Stimulated activated CD4-positive, alpha-beta T cell treated with anti-CD3 and anti-CD28 coated beads, Interleukin-12 subunit alpha, Interleukin-12 subunit beta, amount 100 ng/mL, for 4 hours (primary cell): ENCODE data around the gene ACAD8.
A peak's percentile ranks its signal among the peaks of the same experiment; 100 is the strongest.
"Not testable (repeated sequence)": the region's sequence is repeated elsewhere in the genome, so short reads cannot be mapped to it uniquely, and the experiment has no call there.

Source experiments
- DNase-seq: peaks from one replicate; pipeline ENCODE4 v3.0.0-alpha.2; 2020

The ACAD8 gene

DNA sequence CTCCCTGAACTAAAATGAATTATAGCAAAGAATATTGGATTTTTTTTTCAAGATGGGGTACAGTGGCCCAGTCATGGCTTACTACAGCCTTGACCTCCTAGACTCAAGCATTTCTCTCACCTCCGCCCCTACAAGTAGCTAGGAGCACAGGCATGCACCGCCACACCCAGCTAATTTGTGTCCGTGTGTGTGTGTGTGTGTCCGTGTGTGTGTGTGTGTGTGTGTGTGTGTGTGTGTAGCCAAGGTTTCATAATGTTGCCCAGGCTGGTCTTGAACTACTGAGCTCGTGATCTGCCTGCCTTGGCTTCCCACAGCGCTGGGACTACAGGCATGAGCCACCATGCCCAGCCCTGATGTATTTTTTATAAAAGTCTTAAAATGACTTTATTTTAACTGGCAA lies 12.8 kb upstream of the ACAD8 start:
- DNase-seq = no peak

DNA sequence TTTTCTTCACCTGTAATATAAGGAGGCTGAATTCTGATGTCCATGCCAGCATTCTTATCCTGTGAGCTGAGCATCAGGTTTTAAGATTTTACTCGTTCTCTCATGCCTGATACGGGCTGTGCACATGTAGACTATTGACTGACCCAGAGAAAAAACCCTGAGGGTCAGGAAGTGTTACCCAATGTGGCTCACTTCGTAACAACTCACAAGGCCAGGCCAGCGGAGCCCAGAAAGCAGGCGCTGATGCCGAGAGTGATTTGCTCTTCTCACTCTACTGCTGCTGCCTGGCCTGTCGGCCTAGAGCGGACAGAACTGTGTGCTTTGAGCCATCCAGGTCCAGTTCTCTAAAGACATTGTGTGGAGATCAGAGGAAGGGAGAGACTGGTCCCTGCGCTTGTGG lies 11.0 kb upstream of the ACAD8 start:
- no peak for DNase-seq

DNA sequence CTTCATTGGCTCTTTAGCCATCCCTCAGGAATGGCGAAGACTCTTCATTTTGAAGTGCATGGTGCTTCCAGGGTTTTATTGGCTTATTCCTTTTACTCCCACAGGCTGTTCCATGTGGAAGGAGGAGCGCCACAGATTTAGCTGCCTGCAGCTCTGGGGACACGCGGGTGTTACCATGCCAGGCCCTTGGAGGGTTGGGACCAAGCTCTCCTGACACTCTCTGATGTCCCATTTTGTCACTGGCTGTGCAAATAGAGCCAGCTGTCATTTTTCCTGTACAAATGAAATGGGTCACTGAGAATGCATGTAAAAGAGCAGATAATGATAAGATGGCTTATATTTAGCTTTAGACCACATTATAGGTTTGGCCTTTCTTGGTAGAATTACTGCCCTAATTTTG lies 9.5 kb upstream of the ACAD8 start:
- DNase-seq = no peak

DNA sequence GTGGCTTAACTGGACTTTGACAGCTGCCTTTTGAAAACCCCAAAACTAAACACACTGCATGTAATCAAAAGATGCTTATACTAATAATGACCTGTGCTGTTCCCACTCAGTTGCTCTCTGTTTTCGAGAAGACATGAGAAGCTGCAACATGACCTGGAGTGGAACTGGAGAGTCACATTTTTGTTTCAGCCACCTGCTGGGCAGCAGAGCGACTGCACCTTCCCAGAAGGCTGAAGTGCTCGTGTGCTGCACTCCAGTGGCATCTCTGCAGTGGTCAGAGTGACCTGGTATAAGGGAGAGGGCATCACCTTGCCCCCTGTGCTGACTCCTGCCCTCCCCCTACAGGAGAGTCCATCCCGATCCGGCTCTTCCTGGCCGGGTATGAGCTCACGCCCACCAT lies 8.8 kb upstream of the ACAD8 start:
- no peak for DNase-seq

DNA sequence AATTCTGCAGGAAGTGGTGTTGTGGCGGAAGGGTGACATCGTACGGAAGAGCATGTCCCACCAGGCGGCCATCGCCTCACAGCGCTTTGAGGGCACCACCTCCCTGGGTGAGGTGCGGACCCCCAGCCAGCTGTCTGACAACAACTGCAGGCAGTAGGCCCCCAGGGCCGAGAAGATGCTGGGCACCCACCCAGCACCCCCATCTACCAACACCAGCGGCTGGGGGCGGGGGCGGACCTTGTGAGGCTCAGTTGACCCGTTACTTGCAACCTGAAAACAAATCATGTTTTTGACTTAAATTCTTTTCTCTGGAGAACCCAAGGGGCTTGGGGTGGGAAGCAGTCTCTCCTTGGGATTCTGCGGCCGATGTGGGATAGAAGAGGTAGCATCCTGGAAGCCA lies 7.9 kb upstream of the ACAD8 start:
- DNase-seq = no peak

DNA sequence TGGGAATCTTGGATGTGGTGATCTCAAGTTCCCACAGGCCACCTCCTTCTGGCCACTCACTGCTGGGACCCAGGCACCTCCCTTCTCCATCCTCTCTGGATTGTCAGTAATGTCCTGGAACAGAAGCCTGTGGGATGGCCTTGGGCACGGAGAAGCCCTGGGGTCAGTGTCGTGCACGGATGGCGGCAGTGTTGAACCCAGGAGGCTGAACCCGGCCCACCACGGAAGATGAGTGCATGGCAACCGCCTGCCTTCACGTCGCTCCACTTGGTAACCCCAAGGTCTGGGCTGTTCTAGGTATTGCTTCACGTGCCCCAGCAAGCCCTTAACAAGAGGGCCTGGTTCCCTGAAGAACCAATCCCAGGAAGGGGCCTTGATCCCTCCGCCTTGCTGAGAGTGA lies 7.3 kb upstream of the ACAD8 start:
- DNase-seq = no peak

DNA sequence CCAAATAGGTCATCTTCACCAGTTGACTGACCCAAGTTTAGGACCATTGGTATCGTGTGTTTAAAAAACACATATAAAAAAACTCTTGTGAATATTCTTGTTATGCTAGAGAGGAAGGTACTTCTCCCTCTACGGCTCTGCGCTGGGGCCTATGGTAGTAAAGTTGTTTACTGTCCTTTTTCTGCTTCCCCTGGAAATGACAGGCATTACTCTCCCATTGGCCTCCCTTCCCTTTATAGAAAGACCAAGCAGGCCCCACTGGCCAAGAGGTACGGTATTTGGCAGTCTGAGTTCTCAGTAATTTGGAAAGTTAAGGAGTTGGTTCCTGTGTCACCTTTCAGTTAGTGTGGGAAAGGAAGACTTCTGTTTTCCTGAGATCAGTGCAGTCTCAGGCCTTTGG lies 6.7 kb upstream of the ACAD8 start:
- no peak for DNase-seq

DNA sequence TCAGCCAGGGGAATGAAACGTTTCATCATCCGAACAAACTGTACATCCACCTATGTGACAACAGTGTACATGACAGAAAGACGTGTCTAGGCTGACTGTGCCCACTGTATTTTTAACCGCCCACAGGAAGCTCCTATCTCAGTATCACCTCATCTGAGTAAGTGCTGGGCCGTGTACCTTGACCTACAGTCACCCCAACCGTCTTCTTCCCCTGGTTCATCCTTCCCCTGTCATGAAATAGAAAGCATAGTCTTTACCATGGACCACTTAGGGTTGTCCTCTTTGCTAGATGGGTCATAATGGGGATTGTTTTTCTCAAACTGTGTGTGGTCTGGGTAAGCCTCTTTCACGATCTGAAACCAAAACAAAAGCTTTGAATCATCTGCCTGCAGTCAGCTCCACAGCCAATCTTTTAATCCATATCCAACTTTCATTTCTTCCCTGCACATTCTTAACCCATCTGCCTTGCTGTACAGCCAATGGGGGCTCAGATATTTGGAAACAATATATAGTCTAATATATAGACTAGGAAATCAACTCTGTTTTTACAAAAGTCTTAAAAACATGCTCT lies 4.4 kb upstream of the ACAD8 start:
- no peak for DNase-seq

DNA sequence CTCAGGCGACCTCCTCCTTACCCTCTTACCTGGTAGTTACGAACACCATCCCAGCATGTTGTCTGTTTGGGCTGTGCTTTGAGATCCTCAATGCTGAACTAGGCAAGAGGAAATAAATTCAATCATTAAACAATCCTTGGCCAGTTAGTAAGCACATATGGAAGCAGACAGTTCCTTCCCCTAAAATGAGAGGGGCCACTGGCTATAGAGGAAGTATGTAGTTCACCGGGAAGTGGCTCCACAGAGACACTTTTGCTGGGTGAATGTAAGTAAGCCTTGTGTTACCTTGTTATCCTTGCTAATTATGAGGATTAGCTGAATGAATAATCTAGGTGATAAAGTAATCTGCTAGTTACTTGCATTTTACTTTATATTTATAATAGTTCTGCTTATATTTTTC lies 3.1 kb upstream of the ACAD8 start:
- DNase-seq = no peak

DNA sequence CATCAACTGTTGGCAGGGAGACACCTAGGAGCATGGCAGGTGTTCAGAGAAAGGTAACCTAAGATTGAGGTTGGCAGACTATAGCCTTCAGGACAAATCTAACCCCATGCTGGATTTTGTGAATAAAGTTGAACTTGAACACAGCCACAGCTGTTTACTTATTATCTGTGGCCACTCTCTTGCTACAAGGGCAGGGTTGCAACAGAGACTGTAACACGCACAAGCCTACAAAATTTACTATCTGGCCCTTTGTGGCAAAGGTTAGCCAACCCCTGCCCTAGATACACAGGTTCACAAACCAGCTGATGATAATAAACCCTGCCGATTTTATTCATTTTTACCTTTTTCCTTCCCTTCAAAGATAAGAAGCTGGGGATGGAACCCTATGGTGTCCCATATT lies 2.7 kb upstream of the ACAD8 start:
- DNase-seq = no peak

DNA sequence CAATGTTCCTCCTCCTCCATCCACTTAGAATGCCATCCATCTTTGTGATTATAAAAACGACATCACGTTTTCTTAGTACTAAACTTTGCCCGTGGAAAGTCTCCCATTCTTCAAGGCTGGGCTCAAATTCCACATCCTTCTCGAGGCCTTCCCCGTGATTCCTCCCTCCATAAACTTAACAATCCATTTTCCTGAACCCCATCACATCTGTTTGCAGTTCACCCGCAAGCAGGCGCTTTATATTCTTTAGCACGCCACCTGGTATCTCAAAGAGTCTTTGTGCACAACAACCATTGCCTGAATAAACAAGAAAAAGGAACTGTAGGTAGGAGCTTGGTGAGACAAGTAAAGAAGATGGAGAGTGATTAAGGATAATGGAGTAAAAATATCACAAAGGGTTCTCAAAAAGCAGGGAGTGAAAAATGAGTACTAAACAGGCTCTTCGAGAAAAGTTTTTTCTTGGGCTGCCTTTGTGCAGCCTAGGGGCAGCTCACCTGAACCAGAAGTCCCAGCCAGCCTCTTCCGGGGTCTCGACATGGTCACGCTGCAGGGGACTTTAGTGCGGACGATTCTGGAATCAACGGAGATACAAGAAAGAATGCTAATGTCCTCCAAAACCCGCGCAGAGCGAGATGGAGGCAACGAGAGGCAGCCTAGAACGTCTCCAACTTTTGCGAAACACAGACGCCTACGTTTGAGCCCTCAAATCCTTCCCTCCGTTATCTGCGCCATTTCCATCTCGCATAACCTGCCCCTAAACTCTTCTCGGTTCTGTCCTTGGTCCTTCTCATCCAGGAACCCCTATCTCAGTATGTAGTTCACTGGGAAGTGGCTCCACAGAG lies 801 bp upstream of the ACAD8 start:
- no peak for DNase-seq

DNA sequence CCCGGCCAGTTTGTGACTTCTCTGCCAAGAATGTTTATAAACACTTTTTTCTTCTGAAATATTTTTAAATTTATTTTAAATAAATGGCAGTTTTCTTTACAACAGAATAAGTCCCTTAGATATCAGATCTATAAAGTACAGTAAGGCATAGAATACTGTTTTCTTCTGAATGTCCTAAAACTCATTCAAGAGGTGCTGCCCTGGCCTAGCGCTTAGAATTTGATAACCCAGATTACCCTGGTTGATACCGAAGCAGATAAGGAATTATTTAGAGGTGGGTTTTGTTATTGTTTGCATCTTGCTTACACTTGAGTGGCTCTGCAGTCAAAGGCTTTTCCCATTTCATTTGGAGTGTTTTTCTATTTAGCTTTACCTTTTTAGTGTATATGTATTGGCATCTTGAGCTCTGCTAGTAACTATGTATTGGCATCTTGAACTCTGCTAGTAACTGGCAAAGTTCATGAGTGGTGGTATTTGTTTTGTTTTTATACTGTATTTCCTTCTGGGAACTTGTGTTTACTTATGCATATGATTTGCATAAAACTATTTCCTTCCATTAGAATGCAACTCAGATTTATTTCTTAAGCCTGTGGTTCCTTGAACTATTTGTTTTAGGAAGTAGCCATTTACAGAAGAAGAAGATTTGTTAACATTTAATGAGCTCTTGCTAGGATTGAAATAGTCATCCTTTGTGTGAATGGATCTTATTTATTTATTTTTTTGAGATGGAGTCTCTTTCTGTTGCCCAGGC lies 1.2 kb downstream of the ACAD8 start:
- DNase-seq = no peak

DNA sequence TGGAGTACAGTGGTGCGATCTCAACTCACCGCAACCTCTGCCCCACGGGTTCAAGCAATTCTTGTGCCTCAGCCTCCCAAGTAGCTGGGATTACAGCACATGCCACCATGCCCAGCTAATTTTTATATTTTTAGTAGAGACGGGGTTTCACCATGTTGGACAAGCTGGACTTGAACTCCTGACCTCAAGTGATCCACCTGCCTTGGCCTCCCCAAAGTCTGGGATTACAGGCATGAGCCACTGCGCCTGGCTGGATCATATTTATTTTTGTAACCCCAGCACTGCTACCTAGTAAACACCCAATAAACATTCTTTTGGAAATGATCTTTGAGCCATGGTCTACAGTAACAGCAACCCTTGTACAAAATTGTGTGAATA lies 1.8 kb downstream of the ACAD8 start:
- not testable (repeated sequence) for DNase-seq

DNA sequence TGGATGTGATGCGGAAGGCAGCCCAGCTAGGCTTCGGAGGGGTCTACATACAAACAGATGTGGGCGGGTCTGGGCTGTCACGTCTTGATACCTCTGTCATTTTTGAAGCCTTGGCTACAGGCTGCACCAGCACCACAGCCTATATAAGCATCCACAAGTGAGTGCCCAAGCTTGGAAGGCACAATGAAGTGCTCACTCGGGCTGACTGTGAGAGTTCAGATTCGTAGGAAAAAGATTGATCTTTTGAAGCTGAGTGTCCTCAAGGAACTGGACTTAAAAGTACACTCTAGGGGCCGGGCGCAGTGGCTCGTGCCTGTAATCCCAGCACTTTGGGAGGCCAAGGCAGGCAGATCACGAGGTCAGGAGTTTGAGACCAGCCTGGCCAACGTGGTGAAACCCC lies 3.7 kb downstream of the ACAD8 start:
- no peak for DNase-seq

DNA sequence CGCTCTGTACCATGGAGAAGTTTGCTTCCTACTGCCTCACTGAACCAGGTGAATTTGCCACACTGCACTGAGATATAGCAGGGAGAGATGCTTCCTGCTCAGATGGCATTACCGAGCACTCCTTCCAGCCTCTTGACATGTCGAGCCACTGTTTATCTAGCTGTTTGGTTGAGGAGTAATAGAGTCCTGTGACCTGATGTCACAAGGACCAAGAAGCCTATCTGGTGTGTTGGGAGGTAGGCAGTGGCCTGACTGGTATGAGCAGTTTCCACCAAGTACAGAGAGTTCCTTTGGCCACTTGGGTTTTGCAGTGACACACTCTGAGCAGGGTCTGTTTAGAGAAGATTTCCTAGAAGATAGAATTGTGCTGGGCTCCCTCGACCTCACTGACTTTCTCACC lies 5.2 kb downstream of the ACAD8 start:
- DNase-seq = no peak

DNA sequence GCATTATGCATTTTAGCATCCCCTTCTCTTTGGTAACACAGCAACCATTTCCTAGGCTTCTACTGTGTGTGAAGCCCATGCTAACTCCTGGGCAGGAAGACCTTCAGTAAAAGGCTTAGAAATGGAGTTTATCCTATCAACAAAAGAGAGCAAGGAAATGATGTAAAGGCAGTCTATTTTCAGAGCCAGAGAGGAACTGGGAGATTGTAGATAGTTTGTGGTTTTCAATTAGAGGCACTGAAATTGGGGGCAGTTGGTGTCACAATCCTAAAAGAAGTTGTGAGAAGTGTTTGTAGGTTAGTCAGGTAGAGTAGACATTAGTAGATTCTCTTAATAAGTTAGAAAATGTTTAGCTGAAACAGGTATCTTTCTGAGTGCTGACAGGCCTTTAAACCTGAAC lies 7.1 kb downstream of the ACAD8 start:
- DNase-seq = no peak

DNA sequence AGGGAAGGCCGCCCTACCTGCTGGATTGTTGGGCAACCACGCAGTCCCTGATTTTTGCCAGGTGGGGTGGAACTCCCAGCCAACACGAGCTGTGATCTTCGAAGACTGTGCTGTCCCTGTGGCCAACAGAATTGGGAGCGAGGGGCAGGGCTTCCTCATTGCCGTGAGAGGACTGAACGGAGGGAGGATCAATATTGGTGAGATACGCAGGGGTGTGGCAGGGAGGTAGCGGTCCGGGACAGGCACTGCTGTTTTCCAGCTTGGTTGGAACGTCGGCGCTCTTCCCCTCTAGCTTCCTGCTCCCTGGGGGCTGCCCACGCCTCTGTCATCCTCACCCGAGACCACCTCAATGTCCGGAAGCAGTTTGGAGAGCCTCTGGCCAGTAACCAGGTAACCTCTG lies 7.6 kb downstream of the ACAD8 start:
- DNase-seq = no peak

DNA sequence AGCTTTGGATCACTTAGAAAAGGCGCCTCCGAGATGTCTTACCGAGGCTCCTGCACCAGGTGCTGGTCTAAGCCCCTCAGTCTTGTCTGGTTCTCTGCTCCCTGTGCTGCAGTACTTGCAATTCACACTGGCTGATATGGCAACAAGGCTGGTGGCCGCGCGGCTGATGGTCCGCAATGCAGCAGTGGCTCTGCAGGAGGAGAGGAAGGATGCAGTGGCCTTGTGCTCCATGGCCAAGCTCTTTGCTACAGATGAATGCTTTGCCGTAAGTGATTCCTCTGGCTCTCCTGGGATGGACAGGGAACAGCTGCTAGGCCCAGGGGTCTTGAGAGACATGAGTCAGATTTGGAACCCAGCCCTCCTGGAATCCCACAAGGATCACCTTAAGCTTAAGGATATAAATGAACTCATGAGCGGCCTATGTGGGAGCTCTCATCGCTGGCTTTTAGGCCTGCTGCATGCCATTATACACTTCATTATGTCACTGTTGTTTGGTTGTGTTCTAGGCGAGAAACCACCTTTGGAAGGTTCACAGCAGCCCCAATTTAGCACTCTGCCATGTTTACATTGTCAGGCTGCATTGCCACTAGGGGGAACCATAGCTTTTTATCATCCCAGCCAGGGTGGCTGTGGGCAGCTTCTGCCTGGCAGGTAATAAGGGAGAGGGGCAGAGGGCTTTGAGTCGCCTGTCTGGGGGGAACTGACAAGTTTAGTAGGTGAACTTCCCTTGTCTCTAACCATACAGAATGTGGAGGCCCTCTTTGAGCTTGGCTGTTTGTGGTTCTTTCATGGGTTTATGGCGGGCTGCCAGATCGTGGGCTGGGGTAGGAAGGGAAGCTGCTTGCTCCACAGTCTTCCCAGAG lies 8.5 kb downstream of the ACAD8 start:
- peak; percentile 23 for DNase-seq

DNA sequence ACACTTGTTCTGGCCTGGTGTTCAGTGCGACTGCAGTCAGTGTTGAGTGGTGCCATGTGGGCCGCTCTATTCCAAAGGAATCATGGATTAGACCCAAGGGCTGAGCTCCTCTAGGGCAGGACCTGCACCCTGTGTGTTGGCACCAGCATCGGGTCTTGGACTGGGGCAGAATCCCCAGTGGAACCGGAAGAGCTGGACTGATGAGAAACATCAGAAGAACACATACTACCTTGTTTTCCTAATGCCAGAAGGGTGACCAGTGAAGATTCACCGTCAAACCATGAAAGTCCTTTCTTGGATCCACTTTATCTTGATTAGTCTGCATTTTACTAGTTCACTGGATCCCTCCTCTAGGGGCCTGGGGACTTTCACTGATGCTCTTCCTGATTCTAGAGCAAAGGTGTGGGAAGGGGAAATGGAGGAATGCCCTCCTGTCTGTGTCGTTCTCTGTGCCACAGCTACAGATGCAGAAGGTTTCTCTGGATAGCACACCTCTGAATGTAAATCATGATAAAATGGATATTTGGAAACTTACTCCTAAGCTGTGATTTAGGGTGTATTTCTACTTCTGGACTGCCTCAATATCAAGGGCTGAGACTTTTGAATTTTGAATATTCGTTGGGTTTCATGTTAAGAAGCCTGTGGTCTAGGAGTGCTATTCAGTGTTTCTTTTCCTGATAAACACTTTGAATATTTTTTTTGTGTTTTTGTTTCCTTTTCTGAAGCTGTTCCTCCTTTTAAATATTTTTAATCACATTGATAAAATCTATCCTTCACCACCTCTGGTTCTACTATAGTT lies 11.8 kb downstream of the ACAD8 start:
- no peak for DNase-seq

DNA sequence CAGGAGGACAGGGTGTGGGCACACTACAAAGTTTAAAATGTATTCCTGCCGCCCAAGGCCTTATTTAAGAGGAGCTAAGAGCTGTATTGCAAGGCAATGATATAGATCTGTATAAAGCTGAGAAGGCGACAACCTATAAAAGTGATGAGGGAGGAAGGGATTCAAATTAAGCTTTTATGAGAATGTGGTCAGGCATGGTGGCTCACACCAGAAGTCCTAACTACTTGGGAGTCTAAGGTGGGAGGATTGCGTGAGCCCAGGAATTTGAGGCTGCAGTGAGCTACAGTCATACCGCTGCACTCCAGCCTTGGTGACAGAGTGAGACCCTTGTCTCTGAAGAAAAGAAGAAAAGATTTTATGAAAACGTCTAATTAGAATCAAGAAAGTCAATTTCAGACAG lies 13.1 kb downstream of the ACAD8 start:
- no peak for DNase-seq

DNA sequence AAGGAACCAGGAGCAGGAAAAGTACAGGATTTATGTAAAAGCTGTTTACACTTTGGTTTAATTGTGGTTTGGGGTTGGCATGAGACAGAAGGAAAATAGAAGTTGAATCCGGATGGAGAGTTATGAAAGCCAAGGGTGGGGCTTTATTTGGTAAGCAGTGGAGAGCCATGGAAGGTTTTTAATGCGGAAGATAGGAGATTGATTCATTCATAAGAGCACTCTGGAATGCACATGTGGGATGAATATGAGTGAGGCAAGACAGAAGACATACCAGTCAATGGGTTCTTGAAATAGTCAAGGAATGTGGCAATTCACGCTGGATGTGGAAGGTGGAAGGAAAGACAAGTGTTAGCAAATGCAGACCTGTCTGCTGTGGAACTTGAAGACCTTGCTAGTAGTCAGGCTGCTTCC lies 13.5 kb downstream of the ACAD8 start:
- DNase-seq = no peak

DNA sequence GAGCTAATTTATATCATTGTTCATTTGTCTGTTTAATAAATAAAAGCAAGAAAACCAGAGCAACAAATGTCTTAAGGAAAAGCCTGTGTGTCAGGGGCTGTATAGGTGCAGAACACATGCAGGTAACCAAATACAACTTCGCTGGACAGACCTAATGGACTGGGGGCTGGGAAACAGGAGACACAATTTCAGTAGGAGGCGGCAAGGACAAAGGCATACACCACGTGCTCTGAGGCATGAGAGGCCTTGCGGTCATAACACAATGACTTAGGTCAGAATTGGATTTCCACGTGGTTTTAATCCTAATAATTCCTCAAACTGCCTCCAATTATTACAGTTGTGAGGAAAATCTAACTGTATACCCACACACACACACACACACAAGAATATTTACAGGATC lies 14.1 kb downstream of the ACAD8 start:
- no peak for DNase-seq
